HL-60 (cell line): Measurements from ENCODE around the gene SETDB2.
A peak's percentile ranks its signal among the peaks of the same experiment; 100 is the strongest.

Experiments used
- DNase-seq, 2 experiments: peaks; one replicate each; pipeline ENCODE4 v3.0.0-alpha.2; 2010 to 2020; ENCODE audit warnings: low read depth in 1 of 2, low spot score in 1 of 2
- H3K27ac ChIP-seq: fragments of 250-450 bp; sonication (Bioruptor Pico); replicated peaks from 2 replicates; pipeline ENCODE4 v1.5.1; 2020; ENCODE audit warnings: mild to moderate bottlenecking, moderate library complexity
- H3K27me3 ChIP-seq: fragments of 250-450 bp; sonication (Bioruptor Pico); 2 replicates; pipeline ENCODE4 v1.5.1; 2021; ENCODE audit warnings: mild to moderate bottlenecking, moderate library complexity; ENCODE audit not compliant: insufficient read depth, poor library complexity, severe bottlenecking
- H3K4me3 ChIP-seq: replicated peaks from 2 replicates; pipeline ENCODE4 v1.5.1; 2011; ENCODE audit warnings: mild to moderate bottlenecking, control low read depth, low read length; ENCODE audit not compliant: insufficient read depth
- GABPA ChIP-seq: IDR thresholded peaks from 2 replicates; pipeline ENCODE4 v1.6.1; 2012; ENCODE audit warnings: low read depth
- POLR2AphosphoS5 ChIP-seq: IDR thresholded peaks from 2 replicates; pipeline ENCODE4 v1.6.1; 2012; ENCODE audit warnings: low read depth
- SPI1 ChIP-seq: IDR thresholded peaks from 2 replicates; pipeline ENCODE4 v1.6.1; 2012; ENCODE audit warnings: low read depth, mild to moderate bottlenecking, borderline replicate concordance
- TF ChIP-seq, protein P1 (sequence below): IDR thresholded peaks from 2 replicates; pipeline ENCODE4 v1.6.1; 2012; ENCODE audit warnings: low read depth; ENCODE audit not compliant: insufficient replicate concordance
- TF ChIP-seq, protein P2 (sequence below): IDR thresholded peaks from one replicate; pipeline ENCODE4 v1.5.1; 2011; ENCODE audit warnings: low read length, control low read depth, inconsistent platforms; ENCODE audit not compliant: insufficient read depth

Gene SETDB2

DNA sequence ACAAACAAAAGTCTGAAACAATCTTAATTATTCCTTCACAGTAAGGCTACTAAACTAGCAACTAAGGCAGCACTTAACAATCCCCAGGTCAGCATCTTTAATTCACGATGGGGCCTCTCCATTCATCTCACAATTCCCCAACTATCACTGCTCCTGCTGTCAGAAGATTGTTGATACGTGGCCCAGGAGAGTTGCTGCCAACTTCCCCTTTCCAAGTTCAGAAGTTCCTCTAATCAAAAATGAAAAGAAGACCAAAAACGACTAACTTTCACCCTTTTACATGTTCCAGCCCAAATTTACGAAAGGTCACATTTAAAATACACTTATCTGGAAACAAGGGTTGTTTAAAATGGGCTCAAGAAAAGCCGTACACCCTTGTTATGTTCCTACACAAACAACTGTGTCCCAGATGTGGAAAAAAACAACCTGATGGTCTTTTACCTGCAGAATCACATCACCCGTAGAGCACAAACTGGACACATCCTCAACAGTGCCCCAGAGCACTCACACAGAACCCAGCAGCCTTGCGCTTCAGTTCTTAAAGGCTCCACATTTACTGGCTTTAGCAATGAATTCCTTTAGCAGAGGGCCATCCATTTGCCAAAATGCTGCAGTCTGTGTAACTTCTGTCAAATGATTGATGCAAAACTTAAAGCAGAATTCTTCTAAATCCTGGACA is 89.7 kb downstream of the SETDB2 start:
- TF ChIP-seq SPI1: peak; percentile 64; the same call in 1 of the 2 replicates
- TF ChIP-seq GABPA: no peak
- DNase-seq: peak in 1 of 2 experiments; percentile 58

DNA sequence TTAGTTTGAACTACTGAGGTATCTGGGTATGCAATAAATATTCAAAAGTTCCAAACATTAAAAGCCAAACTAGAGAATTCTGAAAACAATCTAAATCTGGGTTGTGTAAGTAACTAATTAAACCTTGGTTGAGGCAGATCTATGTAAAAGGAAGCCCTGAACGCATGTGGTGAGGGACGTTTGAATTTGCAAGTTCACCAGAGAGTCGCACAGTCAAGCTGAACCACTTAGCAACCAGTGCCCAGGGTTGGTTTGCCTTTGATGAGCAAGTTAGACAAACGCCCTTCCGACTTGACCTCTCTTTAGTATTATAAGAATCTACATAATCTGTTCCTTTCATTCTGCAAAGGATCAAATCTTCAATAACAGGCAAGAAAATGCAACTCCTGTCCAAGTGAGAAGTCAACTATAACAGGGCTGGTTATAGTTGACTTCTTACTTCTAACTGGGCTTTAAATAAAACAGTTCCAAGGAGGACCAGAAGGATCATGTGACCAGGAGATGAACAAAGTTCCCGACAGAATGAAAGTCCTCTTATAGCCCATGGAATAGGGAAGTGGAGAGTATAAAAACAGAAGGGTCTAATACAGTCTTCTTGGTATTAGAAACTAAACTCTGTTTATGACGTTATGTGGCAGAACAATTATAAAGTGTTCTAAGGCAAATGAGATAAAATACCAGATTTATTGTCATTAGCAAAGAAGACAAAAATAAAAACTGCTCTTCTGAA is 92.2 kb downstream of the SETDB2 start:
- Histone ChIP-seq H3K27ac (no peak overlapping the region), H3K4me3 (no peak overlapping the region), H3K27me3 (no peaks in the 10 kb centered on the region)
- no peak for TF ChIP-seq GABPA
- peak; percentile 51; the same call in 1 of the 2 replicates for TF ChIP-seq SPI1
- no peak for TF ChIP-seq POLR2AphosphoS5
- TF ChIP-seq, protein P1, sequence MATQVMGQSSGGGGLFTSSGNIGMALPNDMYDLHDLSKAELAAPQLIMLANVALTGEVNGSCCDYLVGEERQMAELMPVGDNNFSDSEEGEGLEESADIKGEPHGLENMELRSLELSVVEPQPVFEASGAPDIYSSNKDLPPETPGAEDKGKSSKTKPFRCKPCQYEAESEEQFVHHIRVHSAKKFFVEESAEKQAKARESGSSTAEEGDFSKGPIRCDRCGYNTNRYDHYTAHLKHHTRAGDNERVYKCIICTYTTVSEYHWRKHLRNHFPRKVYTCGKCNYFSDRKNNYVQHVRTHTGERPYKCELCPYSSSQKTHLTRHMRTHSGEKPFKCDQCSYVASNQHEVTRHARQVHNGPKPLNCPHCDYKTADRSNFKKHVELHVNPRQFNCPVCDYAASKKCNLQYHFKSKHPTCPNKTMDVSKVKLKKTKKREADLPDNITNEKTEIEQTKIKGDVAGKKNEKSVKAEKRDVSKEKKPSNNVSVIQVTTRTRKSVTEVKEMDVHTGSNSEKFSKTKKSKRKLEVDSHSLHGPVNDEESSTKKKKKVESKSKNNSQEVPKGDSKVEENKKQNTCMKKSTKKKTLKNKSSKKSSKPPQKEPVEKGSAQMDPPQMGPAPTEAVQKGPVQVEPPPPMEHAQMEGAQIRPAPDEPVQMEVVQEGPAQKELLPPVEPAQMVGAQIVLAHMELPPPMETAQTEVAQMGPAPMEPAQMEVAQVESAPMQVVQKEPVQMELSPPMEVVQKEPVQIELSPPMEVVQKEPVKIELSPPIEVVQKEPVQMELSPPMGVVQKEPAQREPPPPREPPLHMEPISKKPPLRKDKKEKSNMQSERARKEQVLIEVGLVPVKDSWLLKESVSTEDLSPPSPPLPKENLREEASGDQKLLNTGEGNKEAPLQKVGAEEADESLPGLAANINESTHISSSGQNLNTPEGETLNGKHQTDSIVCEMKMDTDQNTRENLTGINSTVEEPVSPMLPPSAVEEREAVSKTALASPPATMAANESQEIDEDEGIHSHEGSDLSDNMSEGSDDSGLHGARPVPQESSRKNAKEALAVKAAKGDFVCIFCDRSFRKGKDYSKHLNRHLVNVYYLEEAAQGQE: no peak
- TF ChIP-seq, protein P2, sequence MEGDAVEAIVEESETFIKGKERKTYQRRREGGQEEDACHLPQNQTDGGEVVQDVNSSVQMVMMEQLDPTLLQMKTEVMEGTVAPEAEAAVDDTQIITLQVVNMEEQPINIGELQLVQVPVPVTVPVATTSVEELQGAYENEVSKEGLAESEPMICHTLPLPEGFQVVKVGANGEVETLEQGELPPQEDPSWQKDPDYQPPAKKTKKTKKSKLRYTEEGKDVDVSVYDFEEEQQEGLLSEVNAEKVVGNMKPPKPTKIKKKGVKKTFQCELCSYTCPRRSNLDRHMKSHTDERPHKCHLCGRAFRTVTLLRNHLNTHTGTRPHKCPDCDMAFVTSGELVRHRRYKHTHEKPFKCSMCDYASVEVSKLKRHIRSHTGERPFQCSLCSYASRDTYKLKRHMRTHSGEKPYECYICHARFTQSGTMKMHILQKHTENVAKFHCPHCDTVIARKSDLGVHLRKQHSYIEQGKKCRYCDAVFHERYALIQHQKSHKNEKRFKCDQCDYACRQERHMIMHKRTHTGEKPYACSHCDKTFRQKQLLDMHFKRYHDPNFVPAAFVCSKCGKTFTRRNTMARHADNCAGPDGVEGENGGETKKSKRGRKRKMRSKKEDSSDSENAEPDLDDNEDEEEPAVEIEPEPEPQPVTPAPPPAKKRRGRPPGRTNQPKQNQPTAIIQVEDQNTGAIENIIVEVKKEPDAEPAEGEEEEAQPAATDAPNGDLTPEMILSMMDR: no peak
- DNase-seq: no peak

More for the DNA sequence above, 89.7 kb downstream of the SETDB2 start:
- Histone ChIP-seq H3K27ac (peak overlapping the region; percentile 11), H3K27me3 (no peaks in the 10 kb centered on the region), H3K4me3 (no peak overlapping the region)

DNA sequence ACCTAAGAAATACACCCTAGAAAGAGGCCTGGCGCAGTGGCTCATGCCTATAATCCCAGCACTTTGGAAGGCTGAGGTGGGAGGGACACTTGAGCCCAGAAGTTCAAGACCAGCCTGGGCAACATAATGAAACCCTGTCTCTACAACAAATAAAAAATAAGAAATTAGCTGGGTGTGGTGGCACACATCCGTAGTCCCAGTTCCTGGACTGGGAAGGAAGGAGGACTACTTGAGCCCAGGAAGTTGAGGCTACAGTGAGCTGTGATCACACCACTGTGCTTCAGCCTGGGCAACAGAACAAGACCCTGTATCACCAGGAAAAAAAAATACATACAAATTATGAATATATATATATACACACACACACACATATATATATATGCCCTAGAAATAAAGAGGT is 94.3 kb downstream of the SETDB2 start:
- no peak for DNase-seq
- H3K27me3 ChIP-seq: no peaks in the 10 kb centered on the region
- H3K4me3 ChIP-seq: no peak overlapping the region
- TF ChIP-seq POLR2AphosphoS5 (no peak), GABPA (no peak), SPI1 (no peak)
- TF ChIP-seq, protein P1: no peak
- TF ChIP-seq, protein P2: no peak
- no peak overlapping the region for H3K27ac ChIP-seq

DNA sequence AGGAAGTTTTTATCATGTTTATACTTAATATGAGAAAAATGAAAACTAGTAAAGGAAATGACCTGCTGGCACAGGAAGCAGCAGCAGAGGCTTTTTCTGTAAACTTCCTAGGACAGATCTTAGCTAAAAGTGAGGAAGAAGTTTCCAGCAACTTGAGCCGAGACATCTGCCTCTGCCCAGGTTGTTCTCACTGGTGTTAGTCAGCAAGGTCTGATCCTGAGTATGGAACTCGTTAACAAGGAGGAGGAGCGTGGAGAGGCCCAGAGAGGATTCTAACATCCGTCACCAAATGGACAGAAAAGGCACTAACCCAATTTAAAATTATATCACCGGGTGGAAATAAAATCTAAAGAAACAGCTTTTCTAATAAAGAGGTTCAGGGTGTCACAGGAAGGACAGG is 95.2 kb downstream of the SETDB2 start:
- TF ChIP-seq, protein P2: no peak
- TF ChIP-seq POLR2AphosphoS5 (no peak), SPI1 (no peak), GABPA (no peak)
- TF ChIP-seq, protein P1: no peak
- no peak overlapping the region for H3K27ac ChIP-seq
- H3K4me3 ChIP-seq: no peak overlapping the region
- no peaks in the 10 kb centered on the region for H3K27me3 ChIP-seq
- no peak for DNase-seq
